GM21360 (cell line): Measurements from ENCODE around the gene TICAM2.

Experiments
- ATAC-seq: cut with Tn5 transposase; IDR thresholded peaks from one replicate; pipeline ENCODE4 v1.9.1; 2021; ENCODE audit warnings: mild to moderate bottlenecking, moderate library complexity; ENCODE audit not compliant: unreplicated experiment

TICAM2 gene

DNA sequence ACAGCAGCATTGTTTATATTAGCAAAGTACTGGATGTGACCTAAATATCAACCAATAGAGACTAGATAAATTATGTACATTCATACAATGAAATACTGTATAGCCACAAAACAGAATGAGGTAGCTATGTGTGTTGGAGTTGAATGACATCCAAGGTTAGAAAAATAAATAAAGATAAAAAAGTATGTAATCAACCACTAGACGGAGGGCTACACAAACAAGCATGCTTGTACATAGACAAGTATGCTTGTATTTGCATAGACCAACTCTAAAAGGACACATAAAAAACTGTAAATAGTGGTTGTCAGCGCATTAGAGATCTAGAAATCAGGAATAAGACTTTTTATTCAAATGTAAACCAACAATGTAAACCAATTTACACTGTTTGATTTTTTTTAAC is 60.7 kb downstream of the TICAM2 start:
- ATAC-seq, result no peak

DNA sequence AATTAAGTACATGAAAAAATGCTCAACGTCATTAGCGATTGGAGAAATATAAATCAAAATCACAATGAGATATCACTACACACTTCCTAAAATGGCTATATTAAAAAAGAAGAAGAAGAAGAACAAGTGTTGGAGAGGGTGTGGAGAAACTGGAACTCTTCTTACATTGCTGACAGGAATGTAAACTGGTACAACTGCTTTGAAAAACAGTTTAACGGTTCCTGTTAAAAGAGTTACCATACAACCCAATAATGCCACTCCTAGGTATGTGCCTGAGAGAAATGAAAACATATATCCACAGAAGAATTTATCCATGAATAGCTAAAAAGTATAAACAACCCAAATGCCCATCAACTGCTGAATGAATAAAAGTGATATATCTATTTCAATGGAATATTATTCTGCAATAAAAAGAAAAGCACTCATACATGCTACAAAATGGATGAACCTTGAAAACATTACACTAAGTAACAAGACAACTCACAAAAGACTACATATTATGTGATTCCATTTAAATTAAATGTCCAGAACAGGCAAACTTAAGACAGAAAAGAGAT is 66.7 kb downstream of the TICAM2 start:
- no peak for ATAC-seq

GRCh38 chr5:115532517-115532916 is 69.8 kb downstream of the TICAM2 start:
- no peak for ATAC-seq

DNA sequence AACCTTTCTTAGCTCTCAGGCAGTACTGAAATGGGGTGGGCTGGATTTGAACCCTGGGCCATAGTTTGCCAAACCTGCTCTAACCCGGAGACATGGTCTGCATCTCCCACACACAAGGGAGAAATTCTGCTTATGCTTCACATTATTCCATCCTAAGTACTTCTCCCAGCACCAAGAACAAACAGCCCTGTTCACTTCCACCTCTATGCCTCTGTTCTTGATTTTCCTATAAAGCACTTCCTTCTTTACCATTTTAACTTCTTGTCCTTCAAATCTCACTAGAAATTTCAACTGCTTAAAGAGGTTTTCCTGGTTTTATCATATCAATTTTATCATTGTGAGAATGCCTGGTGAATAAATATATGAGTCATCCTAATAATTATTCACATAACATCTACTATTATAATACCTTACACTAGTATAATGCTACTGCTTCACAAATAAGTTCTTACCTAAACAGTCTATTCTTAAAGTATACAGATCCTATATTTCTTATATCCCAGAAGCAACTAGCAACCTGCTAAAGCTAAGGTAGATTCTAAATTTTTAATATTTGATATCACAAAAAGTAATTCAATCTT is 70.4 kb downstream of the TICAM2 start:
- ATAC-seq, result no peak

DNA sequence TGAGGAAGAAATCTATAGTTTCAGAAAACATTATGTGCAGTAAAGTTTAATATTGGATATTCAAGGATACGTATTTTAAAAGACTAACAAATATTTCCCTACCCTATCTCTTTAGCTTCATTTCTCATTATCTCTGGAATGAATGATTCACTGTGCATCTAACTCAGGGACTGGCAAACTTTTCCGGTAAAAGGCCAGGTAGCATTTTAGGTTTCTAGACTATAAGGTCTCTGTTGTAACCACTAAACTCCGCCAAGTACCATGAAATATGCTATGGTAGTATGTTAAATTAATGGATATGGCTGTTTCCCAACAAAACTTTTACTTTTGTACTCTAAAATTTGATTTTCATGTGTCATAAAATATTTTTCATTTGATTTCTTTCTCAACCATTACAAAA is 70.9 kb downstream of the TICAM2 start:
- ATAC-seq, result no peak

- no peak for ATAC-seq
These were observed 71.9 kb downstream of the TICAM2 start for GRCh38 chr5:115530426-115530825.
